WTC11 (cell line): ENCODE measurements around the gene AGAP3. TPM values are rescaled to one million over a fixed set of nuclear protein-coding genes. Genes with fewer than 3 reads are reported as not detected.

Experiments used
- ATAC-seq: fragments of 200-7000 bp; cut with Tn5 transposase; 2 replicates; pipeline ENCODE4 v1.10.0; 2021; ENCODE audit warnings: mild to moderate bottlenecking, moderate library complexity
- CTCF ChIA-PET: fragments of 300-600 bp; sonication (Branson Sonifier 250); formaldehyde crosslinking; loops from one replicate; lab custom pipeline; 2021; ENCODE audit warnings: antibody characterized with exemption; lab: Charles Lee
- POLR2A ChIA-PET: fragments of 350-600 bp; sonication (Branson Sonifier 250); formaldehyde crosslinking; loops from one replicate; lab custom pipeline; 2021; ENCODE audit warnings: antibody characterized with exemption; lab: Charles Lee
- DNase-seq: peaks from one replicate; pipeline ENCODE4 v3.0.0; 2021; ENCODE audit warnings: low spot score
- H3K27ac Mint-ChIP-seq: 2 replicates; pipeline ENCODE4 v1.8.0; 2021; ENCODE audit warnings: mixed read lengths
- H3K27me3 Mint-ChIP-seq: 2 replicates; pipeline ENCODE4 v1.8.0; 2021; ENCODE audit warnings: low read depth, mild to moderate bottlenecking, moderate library complexity, mixed read lengths
- H3K36me3 Mint-ChIP-seq: 2 replicates; pipeline ENCODE4 v1.8.0; 2021; ENCODE audit warnings: mixed read lengths
- H3K4me1 Mint-ChIP-seq: 2 replicates; pipeline ENCODE4 v1.8.0; 2022; ENCODE audit warnings: mixed read lengths
- H3K4me3 Mint-ChIP-seq: 2 replicates; pipeline ENCODE4 v1.8.0; 2021; ENCODE audit warnings: mild to moderate bottlenecking, moderate library complexity, mixed read lengths
- H3K9me3 Mint-ChIP-seq: 2 replicates; pipeline ENCODE4 v1.8.0; 2021; ENCODE audit warnings: mixed read lengths
- AFF4 ChIP-seq: sonication (generic); formaldehyde crosslinking; IDR thresholded peaks from 2 replicates; pipeline ENCODE4 v1.8.1; 2023; ENCODE audit warnings: mild to moderate bottlenecking, missing genetic modification reagents, borderline replicate concordance
- CREB1 ChIP-seq: sonication (generic); formaldehyde crosslinking; IDR thresholded peaks from 2 replicates; pipeline ENCODE4 v1.8.0; 2023; ENCODE audit warnings: mild to moderate bottlenecking, missing genetic modification reagents
- CREM ChIP-seq: sonication (generic); formaldehyde crosslinking; IDR thresholded peaks from 2 replicates; pipeline ENCODE4 v1.8.1; 2022; ENCODE audit warnings: mild to moderate bottlenecking, missing genetic modification reagents, moderate library complexity
- E2F1 ChIP-seq: sonication (generic); formaldehyde crosslinking; IDR thresholded peaks from 2 replicates; pipeline ENCODE4 v1.8.0; 2022; ENCODE audit warnings: mild to moderate bottlenecking, missing genetic modification reagents
- FOXJ3 ChIP-seq: sonication (generic); formaldehyde crosslinking; IDR thresholded peaks from 2 replicates; pipeline ENCODE4 v1.9.0; 2021; ENCODE audit warnings: missing genetic modification reagents, mild to moderate bottlenecking, borderline replicate concordance
- FOXP1 ChIP-seq: sonication (generic); formaldehyde crosslinking; IDR thresholded peaks from 2 replicates; pipeline ENCODE4 v1.8.0; 2022; ENCODE audit warnings: missing genetic modification reagents, mild to moderate bottlenecking, moderate library complexity, borderline replicate concordance
- GRHL2 ChIP-seq: fragments of 250-450 bp; sonication (Bioruptor Pico); IDR thresholded peaks from 2 replicates; pipeline ENCODE4 v1.8.0; 2022; ENCODE audit warnings: mild to moderate bottlenecking, moderate library complexity; ENCODE audit not compliant: insufficient replicate concordance, severe bottlenecking
- GTF2I ChIP-seq: fragments of 250-450 bp; sonication (Bioruptor Pico); conservative IDR thresholded peaks from 2 replicates; pipeline ENCODE4 v1.4.0; 2021; ENCODE audit warnings: mild to moderate bottlenecking
- IRF2 ChIP-seq: sonication (generic); formaldehyde crosslinking; IDR thresholded peaks from 2 replicates; pipeline ENCODE4 v1.8.0; 2022; ENCODE audit warnings: low read depth, missing genetic modification reagents, borderline replicate concordance
- JAZF1 ChIP-seq: fragments of 250-450 bp; sonication (Bioruptor Pico); IDR thresholded peaks from 2 replicates; pipeline ENCODE4 v1.9.0; 2021; ENCODE audit warnings: moderate library complexity, mild to moderate bottlenecking, inconsistent platforms
- NFE2L1 ChIP-seq: sonication (generic); formaldehyde crosslinking; IDR thresholded peaks from 2 replicates; pipeline ENCODE4 v1.8.1; 2023; ENCODE audit warnings: missing genetic modification reagents
- PRRX2 ChIP-seq: fragments of 250-450 bp; sonication (Bioruptor Pico); IDR thresholded peaks from 2 replicates; pipeline ENCODE4 v1.8.0; 2021; ENCODE audit warnings: mild to moderate bottlenecking
- RORB ChIP-seq: fragments of 250-450 bp; sonication (Bioruptor Pico); IDR thresholded peaks from 2 replicates; pipeline ENCODE4 v1.9.0; 2021; ENCODE audit warnings: mild to moderate bottlenecking
- SMAD3 ChIP-seq: sonication (generic); formaldehyde crosslinking; IDR thresholded peaks from 2 replicates; pipeline ENCODE4 v1.8.0; 2022; ENCODE audit warnings: missing genetic modification reagents, mild to moderate bottlenecking, borderline replicate concordance
- SOX15 ChIP-seq: fragments of 250-450 bp; sonication (Bioruptor Pico); IDR thresholded peaks from 2 replicates; pipeline ENCODE4 v1.9.0; 2021; ENCODE audit warnings: mild to moderate bottlenecking
- SP1 ChIP-seq: sonication (generic); formaldehyde crosslinking; conservative IDR thresholded peaks from 2 replicates; pipeline ENCODE4 v1.8.1; 2022; ENCODE audit warnings: missing genetic modification reagents
- TEAD1 ChIP-seq: sonication (generic); formaldehyde crosslinking; IDR thresholded peaks from 2 replicates; pipeline ENCODE4 v1.8.0; 2022; ENCODE audit warnings: mild to moderate bottlenecking, missing genetic modification reagents
- ZNF263 ChIP-seq: sonication (generic); formaldehyde crosslinking; IDR thresholded peaks from 2 replicates; pipeline ENCODE4 v1.8.1; 2022; ENCODE audit warnings: low read depth, mild to moderate bottlenecking, moderate library complexity, missing genetic modification reagents
- ZNF396 ChIP-seq: fragments of 250-450 bp; sonication (Bioruptor Pico); IDR thresholded peaks from 2 replicates; pipeline ENCODE4 v1.8.0; 2021; ENCODE audit warnings: mild to moderate bottlenecking, moderate library complexity, borderline replicate concordance
- ZNF512 ChIP-seq: sonication (generic); formaldehyde crosslinking; IDR thresholded peaks from 2 replicates; pipeline ENCODE4 v1.8.1; 2022; ENCODE audit warnings: missing genetic modification reagents, borderline replicate concordance
- ZNF671 ChIP-seq: fragments of 250-450 bp; sonication (Bioruptor Pico); IDR thresholded peaks from 2 replicates; pipeline ENCODE4 v1.8.0; 2021; ENCODE audit warnings: mild to moderate bottlenecking
- total RNA-seq: library from RNA; stranded (reverse); gene quantifications from 3 replicates; pipeline ENCODE4 v1.2.3, GENCODE V29; 2021

AGAP3 gene
- total RNA-seq, 1 experiment from 2014 or later = 163 TPM

- H3K36me3 Mint-ChIP-seq = peaks cover 35% of the 10 kb centered on the region
- H3K27ac Mint-ChIP-seq = no peak overlapping the region
- DNase-seq (no peak), ATAC-seq (no peak)
- H3K4me3 Mint-ChIP-seq = no peak overlapping the region
- ChIA-PET CTCF (interaction anchor here (0.7 to 4.3 kb wide), 11 partner anchors 9 to 171 kb away, joined by 3 to 59 read pairs (median 7); partner anchors contain the start of genes ABCB8 and GBX1), POLR2A (interaction anchor here (0.9 to 1.9 kb wide), 2 partner anchors 8 to 87 kb away, joined by 3 to 5 read pairs; partner anchors contain the start of gene ABCF2)
- H3K27me3 Mint-ChIP-seq = no peaks in the 10 kb centered on the region
- peaks cover 25% of the 10 kb centered on the region for H3K4me1 Mint-ChIP-seq
- no peaks in the 10 kb centered on the region for H3K9me3 Mint-ChIP-seq
- no peak for TF ChIP-seq SOX15 (CRISPR knock-in tag)
- TF ChIP-seq NFE2L1 (CRISPR knock-in tag) = no peak
- TF ChIP-seq GRHL2 (CRISPR knock-in tag) = no peak
- TF ChIP-seq TEAD1 (CRISPR knock-in tag) = no peak
- no peak for TF ChIP-seq FOXP1 (CRISPR knock-in tag)
- no peak for TF ChIP-seq SP1
- TF ChIP-seq AFF4 = no peak
- TF ChIP-seq IRF2 (CRISPR knock-in tag) = no peak
- TF ChIP-seq ZNF512 (CRISPR knock-in tag) = no peak
- no peak for TF ChIP-seq E2F1 (CRISPR knock-in tag)
Observed at GRCh38 chr7:151139791-151140190, 53.5 kb downstream of the AGAP3 start.

- TF ChIP-seq CREB1 (CRISPR knock-in tag) (no peak), SOX15 (CRISPR knock-in tag) (no peak), TEAD1 (CRISPR knock-in tag) (no peak), FOXJ3 (no peak)
- TF ChIP-seq, all 79 proteins: peak for 0
- ATAC-seq = no peak
- H3K4me1 Mint-ChIP-seq = peaks cover 25% of the 10 kb centered on the region
- no peaks in the 10 kb centered on the region for H3K27me3 Mint-ChIP-seq
- CTCF ChIA-PET = interaction anchor here (1.0 to 4.3 kb wide), 4 partner anchors 15 to 103 kb away, joined by 4 to 59 read pairs (median 5); no protein-coding TSS in a partner anchor
- DNase-seq = no peak
- H3K36me3 Mint-ChIP-seq = peaks cover 31% of the 10 kb centered on the region
- no peak overlapping the region for H3K4me3 Mint-ChIP-seq
- POLR2A ChIA-PET = interaction anchor here (0.6 kb wide), 1 partner anchor 28 kb away, joined by 3 read pairs; no protein-coding TSS in a partner anchor
- H3K9me3 Mint-ChIP-seq = no peaks in the 10 kb centered on the region
- H3K27ac Mint-ChIP-seq = no peak overlapping the region
Observed at GRCh38 chr7:151140826-151141225, 54.6 kb downstream of the AGAP3 start.

GRCh38 chr7:151141311-151141854 lies 55.1 kb downstream of the AGAP3 start:
- Mint-ChIP-seq H3K4me3 (no peak overlapping the region), H3K9me3 (no peaks in the 10 kb centered on the region), H3K36me3 (peaks cover 28% of the 10 kb centered on the region), H3K4me1 (peaks cover 25% of the 10 kb centered on the region), H3K27ac (no peak overlapping the region; the same call in 1 of the 2 replicates), H3K27me3 (no peaks in the 10 kb centered on the region)
- DNase-seq (no peak), ATAC-seq (no peak)
- CTCF ChIA-PET = interaction anchor here (1.0 to 3.2 kb wide), 5 partner anchors 15 to 102 kb away, joined by 4 to 11 read pairs (median 5); no protein-coding TSS in a partner anchor
- POLR2A ChIA-PET = interaction anchor here (0.6 kb wide), 1 partner anchor 29 kb away, joined by 3 read pairs; no protein-coding TSS in a partner anchor
- TF ChIP-seq RORB (CRISPR knock-in tag) (no peak), ZNF263 (CRISPR knock-in tag) (no peak), CREM (no peak), ZNF512 (CRISPR knock-in tag) (no peak), SMAD3 (CRISPR knock-in tag) (no peak), ZNF396 (CRISPR knock-in tag) (no peak), ZNF671 (CRISPR knock-in tag) (no peak), FOXP1 (CRISPR knock-in tag) (no peak), FOXJ3 (no peak), JAZF1 (CRISPR knock-in tag) (no peak), PRRX2 (CRISPR knock-in tag) (no peak), GTF2I (CRISPR knock-in tag) (no peak)
